ENCODE data around the gene FBXO11.

DNA sequence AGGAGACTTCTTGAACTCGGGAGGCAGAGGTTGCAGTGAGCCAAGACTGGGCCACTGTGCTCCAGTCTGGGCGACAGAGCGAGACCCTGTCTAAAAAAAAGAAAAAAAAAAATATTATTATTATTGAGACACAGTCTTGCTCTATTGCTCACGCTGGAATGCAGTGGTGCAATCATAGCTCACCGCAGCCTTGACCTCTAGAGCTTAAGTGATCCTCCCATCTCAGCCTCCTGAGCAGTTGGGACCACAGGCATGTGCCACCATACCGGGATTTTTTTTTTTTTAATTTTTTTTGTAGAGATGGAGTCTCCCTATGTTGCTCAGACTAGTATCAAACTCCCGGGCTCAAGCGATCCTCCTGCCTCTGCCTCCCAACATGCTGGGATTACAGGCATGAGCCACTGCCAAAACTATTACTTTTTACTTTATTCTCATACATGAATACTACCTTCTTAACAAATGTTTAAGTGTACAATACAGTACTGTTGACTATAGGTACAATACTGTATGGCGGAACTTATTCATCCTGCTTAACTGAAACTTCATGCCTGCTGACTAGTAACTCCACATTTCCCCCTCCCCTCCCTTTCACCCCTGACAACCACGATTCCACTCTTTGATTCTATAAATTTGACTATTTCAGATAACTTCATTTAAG is 15.5 kb downstream of the FBXO11 start:
- TF ChIP-seq POLR2A (IDR thresholded peaks at IDR 0.05; ENCODE audit: low read depth, low read length): no peak
- TF ChIP-seq POLR2AphosphoS5 (IDR thresholded peaks at IDR 0.05; ENCODE audit: low read depth, low read length): no peak
- no peak for TF ChIP-seq SPI1 (IDR thresholded peaks at IDR 0.05; ENCODE audit: low read depth, low read length)
- TF ChIP-seq PAX5 (IDR thresholded peaks at IDR 0.05; ENCODE audit: insufficient read depth, low read length, severe bottlenecking): no peak
- no peak for TF ChIP-seq TAF1 (IDR thresholded peaks at IDR 0.05; ENCODE audit: low read depth, low read length)
- TF ChIP-seq POU2F2 (IDR thresholded peaks at IDR 0.05; ENCODE audit: low read depth, low read length): no peak

Data from GM12891 (cell line).